Common myeloid progenitor, CD34-positive (primary cell): ENCODE results near the gene HAPLN2.

Experiments
- CTCF ChIA-PET: fragments of 350-600 bp; sonication (Branson Sonifier 250); formaldehyde crosslinking; loops from one replicate; lab custom pipeline; 2021; ENCODE audit warnings: antibody characterized with exemption; lab: Charles Lee
- POLR2A ChIA-PET: fragments of 350-600 bp; sonication (Branson Sonifier 250); formaldehyde crosslinking; loops from one replicate; lab custom pipeline; 2021; ENCODE audit warnings: antibody characterized with exemption; lab: Charles Lee
- DNase-seq, 3 donors: peaks; one replicate each; pipeline versions ENCODE4 v3.0.0 to v3.0.0-alpha.2; 2013
- H3K27ac ChIP-seq, 2 experiments: 1 replicate in 1 of 2; 2 replicates in 1 of 2; pipeline ENCODE4 v1.7.0; 2013; ENCODE audit warnings: inconsistent platforms in 2 of 2, low read length in 2 of 2, mild to moderate bottlenecking in 2 of 2, low read depth in 1 of 2, moderate library complexity in 1 of 2; ENCODE audit not compliant: severe bottlenecking in 2 of 2, insufficient read depth in 1 of 2, poor library complexity in 1 of 2
- H3K27me3 ChIP-seq, 5 experiments: replicated peaks in 2 of 5; 1 replicate in 3 of 5; 2 replicates in 2 of 5; pipeline versions ENCODE4 v1.6.1 to v1.7.0; 2013; ENCODE audit warnings: low read length in 4 of 5, mild to moderate bottlenecking in 2 of 5, moderate library complexity in 2 of 5, inconsistent platforms in 1 of 5; ENCODE audit not compliant: insufficient read depth in 5 of 5, control insufficient read depth in 4 of 5
- H3K36me3 ChIP-seq, 4 experiments: 1 replicate in 2 of 4; 2 replicates in 2 of 4; pipeline versions ENCODE4 v1.6.1 to v1.7.0; 2013; ENCODE audit warnings: low read length in 3 of 4, control low read depth in 1 of 4, mild to moderate bottlenecking in 1 of 4; ENCODE audit not compliant: control insufficient read depth in 4 of 4, insufficient read depth in 4 of 4
- H3K4me1 ChIP-seq, 4 experiments: 1 replicate in 3 of 4; 2 replicates in 1 of 4; pipeline versions ENCODE4 v1.6.1 to v1.7.1; 2013; ENCODE audit warnings: low read length in 3 of 4, mild to moderate bottlenecking in 3 of 4, control low read depth in 1 of 4, inconsistent platforms in 1 of 4, moderate library complexity in 1 of 4; ENCODE audit not compliant: control insufficient read depth in 4 of 4, insufficient read depth in 4 of 4; ENCODE audit errors: control extremely low read depth in 1 of 4
- H3K4me3 ChIP-seq, 7 experiments: 1 replicate in 4 of 7; 2 replicates in 3 of 7; pipeline versions ENCODE4 v1.5.1 to v1.7.0; 2013; ENCODE audit warnings: mild to moderate bottlenecking in 7 of 7, low read length in 6 of 7, moderate library complexity in 6 of 7, inconsistent platforms in 2 of 7, low read depth in 2 of 7, control low read depth in 1 of 7; ENCODE audit not compliant: insufficient read depth in 4 of 7, control insufficient read depth in 1 of 7; ENCODE audit errors: extremely low read depth in 1 of 7
- H3K9me3 ChIP-seq, 5 experiments: 1 replicate in 4 of 5; 2 replicates in 1 of 5; pipeline versions ENCODE4 v1.6.1 to v1.7.1; 2013; ENCODE audit warnings: low read length in 4 of 5, mild to moderate bottlenecking in 2 of 5, inconsistent platforms in 1 of 5, low read depth in 1 of 5, moderate library complexity in 1 of 5; ENCODE audit not compliant: control insufficient read depth in 4 of 5, insufficient read depth in 2 of 5; ENCODE audit errors: control extremely low read depth in 1 of 5
- WGBS: methylation state at CpG from one replicate; pipeline ENCODE4 v1.1.5; 2013; ENCODE audit not compliant: insufficient coverage; 5-methylcytosine and 5-hydroxymethylcytosine counted together

The HAPLN2 gene

GRCh38 chr1:156667610-156667967 is 48.4 kb downstream of the HAPLN2 start:
- POLR2A ChIA-PET = no interaction called here

DNA sequence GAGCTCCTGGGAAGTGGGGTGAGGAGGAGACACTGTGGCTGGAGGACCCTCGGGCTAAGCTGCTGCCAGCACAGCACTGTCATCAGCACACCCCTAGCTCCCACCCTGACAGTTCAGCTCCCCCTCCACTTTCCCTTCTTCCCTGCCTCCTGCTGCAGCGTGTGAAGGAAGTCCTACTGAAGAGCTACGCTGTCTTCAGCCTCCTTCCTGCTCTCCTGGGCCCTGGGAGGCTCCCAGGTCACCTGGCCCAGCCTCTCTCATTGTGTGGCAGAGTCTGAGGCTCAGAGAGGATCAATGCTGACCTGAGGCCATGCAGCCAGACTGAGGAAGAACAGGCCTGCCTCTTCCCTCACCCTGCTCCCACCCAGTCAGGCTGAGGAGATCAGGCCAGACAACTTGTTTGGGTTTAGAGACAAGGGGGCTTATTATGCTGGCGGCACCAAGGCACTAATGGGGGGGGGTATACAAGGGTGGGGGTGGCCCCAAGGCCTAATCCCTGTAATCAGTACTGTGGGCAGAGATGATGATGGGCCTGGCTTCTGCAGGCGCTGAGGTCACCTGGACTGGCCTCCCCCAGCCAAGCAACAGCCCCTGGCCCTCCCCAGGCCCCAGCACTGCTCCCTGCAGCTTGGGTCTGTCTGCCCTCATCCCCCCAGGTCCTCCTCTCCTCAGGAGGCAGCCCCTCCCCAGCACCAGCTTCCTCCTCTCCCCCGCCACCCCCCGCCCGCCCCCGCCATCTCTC is 48.9 kb downstream of the HAPLN2 start:
- H3K4me3 ChIP-seq = no peak overlapping the region
- H3K4me1 ChIP-seq = peaks cover 0 to 24% (median 15%) of the 10 kb centered on the region in 4 experiments
- ChIA-PET CTCF (interaction anchor here (0.8 to 24.9 kb wide), 3 partner anchors 6 to 41 kb away, joined by 5 to 351 read pairs (median 351); partner anchors contain the start of gene NES), POLR2A (no interaction called here)
- WGBS = 100% methylated on average over 2 of the region's 9 CpGs
- H3K36me3 ChIP-seq = no peaks in the 10 kb centered on the region
- peaks cover 0 to 22% (median 0%) of the 10 kb centered on the region in 5 experiments for H3K27me3 ChIP-seq
- DNase-seq = no peak
- no peak overlapping the region for H3K27ac ChIP-seq
- H3K9me3 ChIP-seq = no peaks in the 10 kb centered on the region

More at GRCh38 chr1:156667610-156667967, 48.4 kb downstream of the HAPLN2 start:
- CTCF ChIA-PET = interaction anchor here (0.8 to 16.8 kb wide), 2 partner anchors 13 to 41 kb away, joined by 5 to 351 read pairs; partner anchors contain the start of gene NES
- peaks cover 0 to 29% (median 21%) of the 10 kb centered on the region in 4 experiments for H3K4me1 ChIP-seq
- H3K27me3 ChIP-seq = peaks cover 0 to 17% (median 0%) of the 10 kb centered on the region in 5 experiments
- no peaks in the 10 kb centered on the region for H3K9me3 ChIP-seq
- no peaks in the 10 kb centered on the region for H3K36me3 ChIP-seq
- WGBS = 100% methylated on average over 4 of the region's 5 CpGs
- H3K27ac ChIP-seq = no peak overlapping the region
- H3K4me3 ChIP-seq = no peak overlapping the region
- no peak for DNase-seq

- 90% methylated on average over 17 of the region's 17 CpGs for WGBS
- no peak for DNase-seq
- CTCF ChIA-PET = interaction anchor here (1.6 to 24.9 kb wide), 3 partner anchors 6 to 58 kb away, joined by 3 to 351 read pairs (median 351); partner anchors contain the start of gene NES
- H3K9me3 ChIP-seq = no peaks in the 10 kb centered on the region
- POLR2A ChIA-PET = no interaction called here
- no peaks in the 10 kb centered on the region for H3K36me3 ChIP-seq
- no peak overlapping the region for H3K4me3 ChIP-seq
- peaks cover 0 to 30% (median 0%) of the 10 kb centered on the region in 5 experiments for H3K27me3 ChIP-seq
- peaks cover 0 to 16% (median 10%) of the 10 kb centered on the region in 4 experiments for H3K4me1 ChIP-seq
- no peak overlapping the region for H3K27ac ChIP-seq
These were observed 49.8 kb downstream of the HAPLN2 start for GRCh38 chr1:156668801-156669637.

GRCh38 chr1:156669794-156670193 is 50.6 kb downstream of the HAPLN2 start:
- Histone ChIP-seq H3K36me3 (no peaks in the 10 kb centered on the region), H3K27ac (no peak overlapping the region), H3K9me3 (no peaks in the 10 kb centered on the region), H3K27me3 (peaks cover 0 to 37% (median 5%) of the 10 kb centered on the region in 5 experiments), H3K4me3 (no peak overlapping the region), H3K4me1 (peaks cover 0 to 8% (median 5%) of the 10 kb centered on the region in 4 experiments)
- 44% methylated on average over 2 of the region's 5 CpGs for WGBS
- DNase-seq = no peak
- POLR2A ChIA-PET = no interaction called here
- CTCF ChIA-PET = interaction anchor here (1.6 to 24.9 kb wide), 4 partner anchors 7 to 57 kb away, joined by 3 to 351 read pairs (median 180); partner anchors contain the start of gene NES

DNA sequence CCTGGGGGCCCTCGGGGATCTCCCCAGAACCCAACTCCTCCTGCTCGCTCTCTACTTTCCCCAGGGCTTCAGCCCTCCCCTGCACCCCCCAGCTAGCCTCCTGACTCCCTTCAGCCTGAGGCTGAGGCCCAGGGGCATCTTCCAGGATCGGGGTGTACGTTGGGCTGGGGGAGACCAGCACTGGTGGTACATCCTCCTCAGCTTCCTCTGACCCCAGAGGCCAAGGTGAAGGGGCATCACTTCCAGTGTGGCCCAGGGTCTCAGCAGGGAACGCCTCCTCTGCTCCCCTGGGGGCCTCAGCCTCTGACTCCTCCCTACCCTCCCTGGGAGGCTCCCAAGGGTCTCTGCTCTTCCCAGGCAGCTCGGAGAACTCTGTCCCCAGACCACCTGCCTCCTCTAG is 51.1 kb downstream of the HAPLN2 start:
- peaks cover 0 to 3% (median under 1%) of the 10 kb centered on the region in 4 experiments for H3K4me1 ChIP-seq
- H3K9me3 ChIP-seq = no peaks in the 10 kb centered on the region
- H3K36me3 ChIP-seq = no peaks in the 10 kb centered on the region
- ChIA-PET CTCF (interaction anchor here (1.6 to 24.9 kb wide), 4 partner anchors 8 to 56 kb away, joined by 3 to 351 read pairs (median 180); partner anchors contain the start of gene NES), POLR2A (no interaction called here)
- WGBS = 88% methylated on average over 5 of the region's 6 CpGs
- peaks cover 0 to 40% (median 9%) of the 10 kb centered on the region in 5 experiments for H3K27me3 ChIP-seq
- no peak for DNase-seq
- no peak overlapping the region for H3K4me3 ChIP-seq
- no peak overlapping the region for H3K27ac ChIP-seq

DNA sequence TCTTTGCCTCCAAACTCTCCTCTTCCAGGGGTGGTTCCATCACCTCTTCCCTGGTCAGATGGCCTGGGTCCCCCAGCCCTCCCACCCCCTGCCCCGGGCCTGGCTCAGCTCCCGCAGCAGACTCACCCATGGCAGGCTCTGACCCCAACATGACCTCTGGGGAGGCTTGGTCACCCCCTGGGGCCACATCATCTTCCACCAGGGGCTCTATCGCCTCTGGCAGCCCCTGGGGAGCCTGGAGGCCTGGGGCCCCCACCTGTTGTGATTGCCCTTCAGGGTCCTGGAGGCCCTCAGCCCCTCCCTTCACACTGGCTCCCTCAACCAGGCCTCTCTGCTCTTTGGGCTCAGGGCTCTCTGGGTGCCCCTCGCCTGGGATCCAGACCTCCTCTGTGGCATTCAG is 51.6 kb downstream of the HAPLN2 start:
- Histone ChIP-seq H3K4me3 (no peak overlapping the region), H3K27ac (no peak overlapping the region), H3K27me3 (peaks cover 0 to 44% (median 13%) of the 10 kb centered on the region in 5 experiments), H3K4me1 (no peaks in the 10 kb centered on the region), H3K9me3 (no peaks in the 10 kb centered on the region), H3K36me3 (no peaks in the 10 kb centered on the region)
- ChIA-PET POLR2A (no interaction called here), CTCF (interaction anchor here (1.6 to 24.9 kb wide), 4 partner anchors 8 to 56 kb away, joined by 3 to 351 read pairs (median 180); partner anchors contain the start of gene NES)
- no peak for DNase-seq
- WGBS = 71% methylated on average over 4 of the region's 4 CpGs
